Activated T-helper 2 cell treated with anti-CD3 and anti-CD28 coated beads, Interferon-gamma antibody, Interleukin-2, Interleukin-4, amounts not matched to agents 10 μg/mL and 5 μg/mL and 100 μg/mL, durations not matched to agents 14 hours and 24 hours and 36 hours (primary cell): ENCODE data around the gene PRUNE2. TPM values are rescaled to one million over a fixed set of nuclear protein-coding genes. Genes with fewer than 3 reads are reported as not detected.
"Not testable (repeated sequence)": the region's sequence is repeated elsewhere in the genome, so short reads cannot be mapped to it uniquely, and the experiment has no call there.

Source experiments
- DNase-seq: peaks from one replicate; pipeline ENCODE4 v3.0.0; 2021; ENCODE audit warnings: low spot score
- H3K27ac Mint-ChIP-seq: one replicate; pipeline ENCODE4 v1.8.0; 2021; ENCODE audit warnings: mixed read lengths
- H3K27me3 Mint-ChIP-seq: one replicate; pipeline ENCODE4 v1.8.0; 2021; ENCODE audit warnings: low read depth, mixed read lengths
- H3K36me3 Mint-ChIP-seq: one replicate; pipeline ENCODE4 v1.8.0; 2021; ENCODE audit warnings: low read depth, mixed read lengths
- H3K4me1 Mint-ChIP-seq: one replicate; pipeline ENCODE4 v1.8.0; 2021; ENCODE audit warnings: low read depth, mixed read lengths
- H3K4me3 Mint-ChIP-seq: one replicate; pipeline ENCODE4 v1.8.0; 2021; ENCODE audit warnings: low read depth, mild to moderate bottlenecking, moderate library complexity, mixed read lengths
- H3K9me3 Mint-ChIP-seq: one replicate; pipeline ENCODE4 v1.8.0; 2021; ENCODE audit warnings: mixed read lengths
- intact Hi-C: fragments of 100-400 bp; cut with micrococcal nuclease; formaldehyde crosslinking; loops from one replicate; pipeline ENCODE4 v1.15.1; 2023
- total RNA-seq: library from RNA; stranded (reverse); gene quantifications from 2 replicates; pipeline ENCODE4 v1.2.3, GENCODE V29; 2022

PRUNE2 gene
- total RNA-seq, 1 donor from 2014 or later: 0.27 TPM

GRCh38 chr9:76876098-76876497, 29.8 kb downstream of the PRUNE2 start:
- H3K27me3 Mint-ChIP-seq: peaks cover 3% of the 10 kb centered on the region
- no peaks in the 10 kb centered on the region for H3K9me3 Mint-ChIP-seq
- no peaks in the 10 kb centered on the region for H3K36me3 Mint-ChIP-seq
- no peak overlapping the region for H3K27ac Mint-ChIP-seq
- intact Hi-C loops: no loop called here
- DNase-seq: no peak
- no peak overlapping the region for H3K4me3 Mint-ChIP-seq
- no peaks in the 10 kb centered on the region for H3K4me1 Mint-ChIP-seq

GRCh38 chr9:76873821-76874220, 32.1 kb downstream of the PRUNE2 start:
- H3K4me1 Mint-ChIP-seq: no peaks in the 10 kb centered on the region
- DNase-seq: no peak
- H3K9me3 Mint-ChIP-seq: no peaks in the 10 kb centered on the region
- intact Hi-C loops: no loop called here
- H3K27ac Mint-ChIP-seq: no peak overlapping the region
- no peaks in the 10 kb centered on the region for H3K36me3 Mint-ChIP-seq
- H3K27me3 Mint-ChIP-seq: peaks cover 3% of the 10 kb centered on the region
- H3K4me3 Mint-ChIP-seq: no peak overlapping the region

- Mint-ChIP-seq H3K27ac (no peak overlapping the region), H3K27me3 (peaks cover 3% of the 10 kb centered on the region), H3K9me3 (no peaks in the 10 kb centered on the region), H3K4me1 (no peaks in the 10 kb centered on the region), H3K36me3 (no peaks in the 10 kb centered on the region), H3K4me3 (no peak overlapping the region)
- intact Hi-C loops: no loop called here
- no peak for DNase-seq
Observed at GRCh38 chr9:76873056-76873792, 32.7 kb downstream of the PRUNE2 start.

GRCh38 chr9:76868897-76869296, 37.0 kb downstream of the PRUNE2 start:
- H3K36me3 Mint-ChIP-seq: no peaks in the 10 kb centered on the region
- H3K27me3 Mint-ChIP-seq: peaks cover 7% of the 10 kb centered on the region
- peaks cover 3% of the 10 kb centered on the region for H3K4me1 Mint-ChIP-seq
- no peak overlapping the region for H3K27ac Mint-ChIP-seq
- no peak overlapping the region for H3K4me3 Mint-ChIP-seq
- H3K9me3 Mint-ChIP-seq: no peaks in the 10 kb centered on the region
- intact Hi-C loops: no loop called here
- no peak for DNase-seq

GRCh38 chr9:76866689-76867088, 39.2 kb downstream of the PRUNE2 start:
- DNase-seq: no peak
- Mint-ChIP-seq H3K36me3 (no peaks in the 10 kb centered on the region), H3K27ac (no peak overlapping the region), H3K4me1 (peaks cover 3% of the 10 kb centered on the region), H3K27me3 (peaks cover 4% of the 10 kb centered on the region), H3K9me3 (no peaks in the 10 kb centered on the region), H3K4me3 (no peak overlapping the region)
- intact Hi-C loops: no loop called here

GRCh38 chr9:76863832-76864231, 42.1 kb downstream of the PRUNE2 start:
- H3K27ac Mint-ChIP-seq: no peak overlapping the region
- H3K27me3 Mint-ChIP-seq: peaks cover 4% of the 10 kb centered on the region
- H3K9me3 Mint-ChIP-seq: no peaks in the 10 kb centered on the region
- H3K4me3 Mint-ChIP-seq: no peak overlapping the region
- DNase-seq: no peak
- H3K4me1 Mint-ChIP-seq: peaks cover 3% of the 10 kb centered on the region
- no peaks in the 10 kb centered on the region for H3K36me3 Mint-ChIP-seq
- intact Hi-C loops: no loop called here

GRCh38 chr9:76859860-76860259, 46.1 kb downstream of the PRUNE2 start:
- no peaks in the 10 kb centered on the region for H3K27me3 Mint-ChIP-seq
- intact Hi-C loops: no loop called here
- H3K36me3 Mint-ChIP-seq: no peaks in the 10 kb centered on the region
- H3K27ac Mint-ChIP-seq: no peak overlapping the region
- H3K9me3 Mint-ChIP-seq: no peaks in the 10 kb centered on the region
- H3K4me3 Mint-ChIP-seq: no peak overlapping the region
- DNase-seq: no peak
- no peaks in the 10 kb centered on the region for H3K4me1 Mint-ChIP-seq

- H3K4me1 Mint-ChIP-seq, H3K27ac Mint-ChIP-seq, H3K9me3 Mint-ChIP-seq, H3K27me3 Mint-ChIP-seq, intact Hi-C loops, H3K4me3 Mint-ChIP-seq, DNase-seq, H3K36me3 Mint-ChIP-seq: not testable (repeated sequence)
Observed at GRCh38 chr9:76858248-76858647, 47.7 kb downstream of the PRUNE2 start.

- Mint-ChIP-seq H3K27ac (no peak overlapping the region), H3K27me3 (no peaks in the 10 kb centered on the region), H3K9me3 (no peaks in the 10 kb centered on the region), H3K4me3 (no peak overlapping the region), H3K4me1 (no peaks in the 10 kb centered on the region), H3K36me3 (no peaks in the 10 kb centered on the region)
- intact Hi-C loops: no loop called here
- DNase-seq: no peak
Observed at GRCh38 chr9:76856016-76856415, 49.9 kb downstream of the PRUNE2 start.

- H3K4me1 Mint-ChIP-seq: no peaks in the 10 kb centered on the region
- intact Hi-C loops: no loop called here
Observed at GRCh38 chr9:76855015-76855414, 50.9 kb downstream of the PRUNE2 start.

GRCh38 chr9:76852026-76852425, 53.9 kb downstream of the PRUNE2 start:
- Mint-ChIP-seq H3K4me1 (no peaks in the 10 kb centered on the region), H3K27me3 (no peaks in the 10 kb centered on the region), H3K27ac (no peak overlapping the region), H3K4me3 (no peak overlapping the region), H3K36me3 (no peaks in the 10 kb centered on the region), H3K9me3 (no peaks in the 10 kb centered on the region)
- intact Hi-C loops: no loop called here
- DNase-seq: no peak

More at GRCh38 chr9:76855015-76855414, 50.9 kb downstream of the PRUNE2 start:
- no peaks in the 10 kb centered on the region for H3K36me3 Mint-ChIP-seq
- no peaks in the 10 kb centered on the region for H3K9me3 Mint-ChIP-seq
- H3K27me3 Mint-ChIP-seq: no peaks in the 10 kb centered on the region
- no peak overlapping the region for H3K4me3 Mint-ChIP-seq
- H3K27ac Mint-ChIP-seq: no peak overlapping the region
- no peak for DNase-seq

- DNase-seq: no peak
- intact Hi-C loops: no loop called here
- Mint-ChIP-seq H3K9me3 (no peaks in the 10 kb centered on the region), H3K4me3 (no peak overlapping the region), H3K27me3 (no peaks in the 10 kb centered on the region), H3K4me1 (no peaks in the 10 kb centered on the region), H3K27ac (no peak overlapping the region), H3K36me3 (no peaks in the 10 kb centered on the region)
Observed at GRCh38 chr9:76846297-76846696, 59.6 kb downstream of the PRUNE2 start.

GRCh38 chr9:76845254-76845653, 60.7 kb downstream of the PRUNE2 start:
- intact Hi-C loops: no loop called here
- DNase-seq: no peak
- H3K4me3 Mint-ChIP-seq: no peak overlapping the region
- no peaks in the 10 kb centered on the region for H3K36me3 Mint-ChIP-seq
- H3K27ac Mint-ChIP-seq: no peak overlapping the region
- H3K4me1 Mint-ChIP-seq: no peaks in the 10 kb centered on the region
- no peaks in the 10 kb centered on the region for H3K27me3 Mint-ChIP-seq
- H3K9me3 Mint-ChIP-seq: no peaks in the 10 kb centered on the region
